Umbilical cord (tissue), 2 donors: ENCODE data around the gene CCNL2. TPM values are rescaled to one million over a fixed set of nuclear protein-coding genes. Genes with fewer than 3 reads are reported as not detected.
"Not testable (repeated sequence)": the region's sequence is repeated elsewhere in the genome, so short reads cannot be mapped to it uniquely, and the experiment has no call there.

Experiments used
- DNase-seq: peaks from one replicate; pipeline ENCODE4 v3.0.0-alpha.2; 2015; ENCODE audit warnings: low spot score
- total RNA-seq: library from RNA; depleted of rRNA; stranded (reverse); fragments of >200 nt; gene quantifications from one replicate; pipeline ENCODE4 v1.2.3, GENCODE V29; 2014; ENCODE audit warnings: low replicate concordance; ENCODE audit not compliant: insufficient read depth

The CCNL2 gene
- total RNA-seq, 1 donor from 2014 or later, result 106 TPM

DNA sequence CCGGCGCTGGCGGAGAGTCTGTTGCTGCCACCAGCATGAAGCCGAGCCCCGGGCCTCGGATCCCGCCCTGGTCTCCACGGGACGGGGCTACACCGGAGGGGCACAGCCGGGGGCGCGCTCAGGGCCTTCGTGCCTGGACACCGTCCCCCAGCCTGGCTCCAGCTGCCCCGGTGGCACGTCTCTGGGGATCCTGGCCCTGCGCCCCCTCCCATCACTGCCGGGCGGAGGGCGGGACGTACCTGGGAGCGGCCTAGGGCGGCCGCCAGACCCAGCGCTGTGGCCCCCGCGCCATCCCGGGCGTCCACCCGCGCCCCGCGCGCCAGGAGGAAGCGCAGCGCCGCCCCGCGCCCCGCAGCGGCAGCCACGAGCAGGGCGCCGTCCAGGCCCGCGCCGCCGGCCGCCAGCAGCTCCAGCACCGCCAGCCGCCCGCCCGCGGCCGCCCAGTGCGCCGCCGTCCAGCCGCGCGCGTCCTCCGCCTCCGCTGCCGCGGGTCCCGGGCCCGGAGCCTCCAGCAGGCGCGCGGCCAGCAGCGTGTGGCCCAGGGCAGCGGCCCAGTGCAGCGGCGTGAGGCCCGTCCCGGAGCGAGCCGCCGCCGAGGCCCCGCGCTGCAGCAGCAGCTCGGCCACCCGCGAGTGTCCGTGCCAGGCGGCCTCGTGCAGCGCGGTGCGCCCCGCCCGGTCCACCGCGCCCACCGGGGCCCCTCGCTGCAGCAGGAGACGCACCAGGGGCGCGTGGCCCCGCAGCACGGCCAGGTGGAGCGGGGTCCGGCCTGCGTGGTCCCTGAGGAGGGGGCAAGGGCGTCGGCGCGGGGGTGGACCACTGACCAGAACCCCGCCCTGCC, 20.9 kb upstream of the CCNL2 start:
- DNase-seq, result no peak

DNA sequence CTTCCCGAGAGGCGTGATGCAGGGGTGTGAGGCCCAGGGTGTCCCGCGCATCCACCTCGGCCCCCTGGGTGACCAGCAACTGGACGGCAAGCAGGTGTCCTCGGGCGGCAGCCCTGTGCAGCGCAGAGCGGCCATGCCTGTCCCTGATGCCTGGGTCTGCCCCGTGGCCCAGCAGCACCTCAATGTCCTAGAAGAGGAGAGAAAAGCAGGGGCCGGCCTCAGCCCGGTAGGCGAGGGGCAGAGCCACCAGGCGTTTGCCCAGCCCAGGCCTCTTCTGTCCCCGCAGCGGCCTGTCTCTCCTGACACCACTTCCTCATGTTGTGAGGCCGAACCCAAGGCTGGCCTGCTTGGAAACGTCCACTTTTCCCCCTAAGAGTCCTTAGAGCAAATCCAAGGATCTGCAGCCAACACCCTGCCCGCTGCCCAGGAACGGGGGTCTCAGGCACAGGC, 20.3 kb upstream of the CCNL2 start:
- no peak for DNase-seq

DNA sequence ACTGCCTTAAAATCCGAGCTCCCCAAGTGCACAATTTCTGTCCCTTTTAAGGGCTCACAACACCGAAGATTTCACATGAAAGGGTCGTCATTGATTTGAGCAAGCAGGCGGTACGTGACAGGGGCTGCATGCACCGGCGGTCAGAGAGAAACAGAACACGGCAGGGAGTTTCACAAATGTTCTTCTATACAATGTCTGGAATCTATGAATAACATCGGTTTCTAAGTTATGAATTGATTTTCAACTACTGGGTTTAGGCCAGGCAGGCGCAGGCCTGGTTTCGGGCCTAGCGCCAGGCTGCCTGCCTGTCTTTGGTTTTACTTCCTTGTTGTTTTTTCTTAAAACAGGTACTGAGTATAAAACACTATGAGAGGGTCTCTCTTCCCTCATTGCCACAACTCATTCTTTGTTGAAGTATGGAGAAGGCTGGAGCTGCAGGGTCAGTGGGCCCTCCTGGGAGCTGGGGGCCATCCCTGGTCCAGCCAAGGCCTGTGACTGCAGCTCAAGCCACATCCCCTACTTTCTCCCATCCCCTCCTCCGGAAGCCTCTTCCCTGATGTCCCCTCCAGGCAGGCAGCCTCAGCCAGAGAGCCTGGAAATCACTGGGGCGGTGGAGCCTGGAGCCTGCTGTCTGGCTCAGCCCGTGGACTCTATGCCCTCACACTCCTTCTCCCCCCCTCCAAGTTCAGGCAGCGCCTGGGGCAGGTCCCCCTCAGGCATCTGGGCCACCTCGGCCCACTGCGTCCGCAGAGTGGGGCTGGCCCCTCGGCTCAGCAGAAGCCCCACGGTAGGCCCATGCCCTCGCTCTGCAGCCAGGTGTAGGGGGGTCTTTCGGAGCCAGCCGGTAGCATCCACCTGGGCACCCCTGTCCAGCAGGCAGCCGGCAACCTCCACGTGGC, 19.6 kb upstream of the CCNL2 start:
- DNase-seq, result no peak

DNA sequence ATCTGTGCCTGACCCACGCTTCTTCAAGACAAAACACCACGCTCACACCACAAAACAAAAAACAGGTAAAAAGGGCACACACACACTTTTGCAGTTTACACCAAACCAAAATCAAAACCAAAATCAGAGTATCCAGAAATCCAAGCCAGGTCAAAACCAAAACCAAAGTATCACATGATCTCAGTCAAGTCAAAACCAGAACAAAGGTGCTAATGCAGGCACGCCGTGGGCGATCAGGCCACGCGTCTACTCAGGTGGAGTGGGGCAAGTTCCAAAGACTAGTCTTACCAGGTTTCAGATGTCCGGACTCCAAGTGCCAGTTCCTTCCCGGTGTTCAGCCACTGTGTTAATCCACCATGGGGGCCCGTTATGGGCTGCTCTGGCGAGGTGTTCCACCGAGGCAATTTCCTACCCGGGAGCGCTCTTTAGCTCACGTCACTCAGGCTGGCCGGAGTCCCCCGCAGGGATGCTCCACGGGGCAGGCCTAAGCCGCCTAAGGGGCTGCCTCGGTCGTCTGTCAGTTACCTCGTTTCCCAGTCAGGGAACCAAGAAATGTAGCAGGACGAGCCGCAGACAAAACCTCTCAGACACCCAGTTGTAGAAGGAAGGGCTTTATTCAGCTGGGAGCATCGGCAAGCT, 18.8 kb upstream of the CCNL2 start:
- DNase-seq, result not testable (repeated sequence)

DNA sequence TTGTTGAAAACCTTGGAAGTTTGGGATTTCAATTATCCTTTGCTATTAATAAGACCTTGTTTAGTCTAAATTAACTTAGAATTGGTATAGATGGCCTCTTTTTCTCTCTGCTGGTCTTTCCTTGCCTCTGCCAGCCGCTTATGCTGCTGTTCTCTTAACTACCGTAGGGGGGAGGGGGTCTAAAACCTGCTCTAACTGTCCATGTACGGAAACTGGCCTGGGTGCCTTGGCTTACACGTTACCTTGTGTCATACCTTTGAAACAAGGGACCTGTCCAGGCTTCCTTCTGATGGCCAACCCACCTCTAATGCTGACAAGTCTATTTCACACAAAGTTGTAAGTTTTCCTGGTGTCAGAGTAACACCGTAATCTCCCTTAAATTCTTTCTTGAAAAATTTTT, 18.3 kb upstream of the CCNL2 start:
- DNase-seq, result not testable (repeated sequence)

DNA sequence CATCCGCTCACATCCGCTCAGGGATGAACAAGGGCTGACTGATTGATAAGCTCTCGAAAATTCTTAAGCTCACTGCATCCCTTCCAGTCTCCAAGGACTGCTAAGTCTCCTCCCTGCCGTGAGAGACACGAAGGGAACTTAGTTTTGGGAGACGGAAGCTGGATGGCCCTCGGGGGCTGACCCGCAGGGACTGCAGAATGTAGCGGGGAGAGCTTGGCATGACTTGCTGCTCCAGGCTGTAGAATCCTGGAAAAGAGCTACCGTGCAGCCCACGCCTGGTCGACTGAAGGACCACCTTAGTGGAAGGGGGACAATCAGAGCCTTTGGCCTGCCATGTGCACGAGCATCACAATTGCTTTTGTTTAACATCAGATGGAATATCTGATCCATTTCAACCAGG, 16.6 kb upstream of the CCNL2 start:
- no peak for DNase-seq

DNA sequence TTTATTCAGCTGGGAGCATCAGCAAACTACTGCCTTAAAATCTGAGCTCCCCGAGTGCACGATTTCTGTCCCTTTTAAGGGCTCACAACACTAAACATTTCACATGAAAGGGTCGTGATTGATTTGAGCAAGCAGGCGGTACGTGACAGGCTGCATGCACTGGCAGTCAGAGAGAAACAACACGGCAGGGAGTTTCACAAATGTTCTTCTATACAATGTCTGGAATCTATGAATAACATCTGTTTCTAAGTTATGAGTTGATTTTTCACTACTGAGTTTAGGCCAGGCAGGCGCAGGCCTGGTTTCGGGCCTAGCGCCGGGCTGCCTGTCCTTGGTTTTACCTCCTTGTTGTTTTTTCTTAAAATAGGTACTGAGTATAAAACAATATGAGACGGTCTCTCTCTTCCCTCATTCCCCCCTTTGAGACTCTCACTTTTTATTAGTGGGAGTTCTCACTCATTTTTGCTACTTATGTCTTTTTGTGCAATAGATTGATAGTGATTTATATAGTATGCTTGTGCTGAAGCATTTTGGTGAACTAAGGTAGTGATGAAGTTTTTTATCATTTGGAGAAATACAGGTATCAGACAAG, 13.3 kb upstream of the CCNL2 start:
- DNase-seq, result not testable (repeated sequence)

DNA sequence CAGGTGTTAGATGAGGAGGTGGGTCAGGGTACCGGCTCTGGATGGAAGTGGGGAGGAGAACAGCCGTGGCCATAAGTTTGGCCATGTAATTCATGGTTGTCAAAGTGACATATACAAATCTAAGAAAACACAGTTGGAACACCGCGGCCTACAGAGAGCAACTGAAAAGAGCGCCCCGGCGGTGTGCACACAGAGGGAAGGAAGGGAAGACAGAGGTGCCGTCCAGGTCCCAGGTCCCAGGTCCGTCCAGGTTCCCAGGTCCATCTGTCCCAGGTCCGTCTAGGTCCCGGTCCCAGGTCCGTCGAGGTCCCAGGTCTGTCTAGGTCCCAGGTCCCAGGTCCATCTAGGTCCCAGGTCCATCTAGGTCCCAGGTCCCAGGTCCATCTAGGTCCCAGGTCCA, 12.5 kb upstream of the CCNL2 start:
- DNase-seq, result no peak

DNA sequence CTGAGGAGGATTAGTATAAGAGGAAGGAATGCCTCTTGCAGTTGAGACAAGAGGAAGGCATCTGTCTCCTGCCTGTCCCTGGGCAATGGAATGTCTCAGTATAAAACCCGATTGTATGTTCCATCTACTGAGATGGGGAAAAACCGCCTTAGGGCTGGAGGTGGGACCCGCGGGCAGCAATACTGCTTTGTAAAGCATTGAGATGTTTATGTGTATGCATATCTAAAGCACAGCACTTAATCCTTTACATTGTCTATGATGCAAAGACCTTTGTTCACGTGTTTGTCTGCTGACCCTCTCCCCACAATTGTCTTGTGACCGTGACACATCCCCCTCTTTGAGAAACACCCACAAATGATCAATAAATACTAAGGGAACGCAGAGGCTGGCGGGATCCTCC, 11.1 kb upstream of the CCNL2 start:
- DNase-seq, result not testable (repeated sequence)

DNA sequence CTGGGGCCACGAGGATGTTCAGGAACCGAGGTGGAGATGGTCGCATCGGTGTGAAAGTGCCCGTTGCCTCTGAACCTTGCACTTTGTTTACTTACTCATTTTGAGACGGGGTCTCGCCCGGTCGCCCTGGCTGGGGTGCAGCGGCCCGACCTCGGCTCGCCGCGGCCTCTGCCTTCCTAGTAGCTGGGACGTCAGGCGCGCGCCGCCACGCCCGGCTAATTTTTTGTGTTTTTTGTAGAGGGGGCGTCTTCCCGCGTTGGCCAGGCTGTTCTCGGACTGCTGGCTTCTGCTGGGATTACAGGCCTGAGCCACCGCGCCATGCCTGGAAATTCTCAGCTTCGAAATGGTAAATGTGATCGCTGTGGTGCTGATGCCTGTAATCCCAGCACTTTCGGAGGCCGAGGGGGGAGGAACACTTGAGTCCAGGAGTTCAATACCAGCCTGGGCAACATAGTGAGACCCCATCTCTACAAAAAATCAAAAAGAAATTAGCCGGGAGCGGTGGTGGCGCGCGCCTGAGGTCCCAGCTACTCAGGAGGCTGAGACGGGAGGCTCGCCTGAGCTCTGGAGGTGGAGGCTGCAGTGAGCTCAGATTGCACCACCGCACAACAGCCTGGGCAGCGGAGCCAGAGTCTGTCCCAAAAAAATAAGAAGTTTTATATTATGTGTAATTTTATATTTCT, 8.6 kb upstream of the CCNL2 start:
- DNase-seq, result no peak

DNA sequence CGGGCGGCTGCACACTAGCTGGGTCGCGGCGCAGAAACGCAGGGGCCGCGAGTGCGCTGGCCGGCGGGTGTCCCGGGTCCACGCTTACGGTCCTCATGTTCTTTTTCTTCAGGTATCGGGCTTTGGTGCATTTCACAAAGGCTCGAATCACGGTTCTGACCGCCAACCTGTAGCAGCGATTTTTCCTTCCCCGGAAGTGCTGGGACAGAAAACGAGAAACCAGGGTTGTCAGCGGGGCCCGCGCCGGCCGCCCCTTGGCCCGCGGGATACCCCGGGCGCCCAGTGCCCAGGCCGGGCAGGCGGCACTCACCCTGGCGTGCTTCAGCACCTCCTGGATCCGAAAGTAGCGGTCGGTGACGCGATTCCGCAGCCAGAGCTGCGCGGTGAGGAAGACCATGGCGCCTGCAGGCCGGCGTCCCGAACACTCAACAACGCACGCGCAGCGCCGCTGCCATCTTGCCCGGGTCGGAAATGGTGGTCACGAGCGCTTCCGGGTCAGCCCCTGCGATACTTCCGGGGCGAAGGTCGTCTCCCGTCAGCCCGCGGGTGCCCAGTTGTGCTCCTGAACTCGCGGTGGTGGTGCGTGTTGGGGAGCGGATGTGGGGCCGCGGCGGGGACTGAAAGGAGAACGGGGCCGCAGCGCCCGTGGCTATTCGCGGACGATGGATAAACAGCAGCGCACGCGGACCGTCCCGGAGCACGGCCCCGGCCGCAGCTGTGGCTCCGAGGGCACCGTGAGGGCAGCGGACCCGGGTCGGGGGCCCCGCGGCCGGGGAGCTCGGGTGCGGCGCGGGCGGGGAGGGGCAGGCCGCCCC, 7.9 kb upstream of the CCNL2 start, which contains the start of gene MRPL20:
MRPL20 (minus strand) TSS at position 473 of the 815 bp plus-strand sequence; CDS start at position 397, 76 bp downstream.
- peak; percentile 96 for DNase-seq

DNA sequence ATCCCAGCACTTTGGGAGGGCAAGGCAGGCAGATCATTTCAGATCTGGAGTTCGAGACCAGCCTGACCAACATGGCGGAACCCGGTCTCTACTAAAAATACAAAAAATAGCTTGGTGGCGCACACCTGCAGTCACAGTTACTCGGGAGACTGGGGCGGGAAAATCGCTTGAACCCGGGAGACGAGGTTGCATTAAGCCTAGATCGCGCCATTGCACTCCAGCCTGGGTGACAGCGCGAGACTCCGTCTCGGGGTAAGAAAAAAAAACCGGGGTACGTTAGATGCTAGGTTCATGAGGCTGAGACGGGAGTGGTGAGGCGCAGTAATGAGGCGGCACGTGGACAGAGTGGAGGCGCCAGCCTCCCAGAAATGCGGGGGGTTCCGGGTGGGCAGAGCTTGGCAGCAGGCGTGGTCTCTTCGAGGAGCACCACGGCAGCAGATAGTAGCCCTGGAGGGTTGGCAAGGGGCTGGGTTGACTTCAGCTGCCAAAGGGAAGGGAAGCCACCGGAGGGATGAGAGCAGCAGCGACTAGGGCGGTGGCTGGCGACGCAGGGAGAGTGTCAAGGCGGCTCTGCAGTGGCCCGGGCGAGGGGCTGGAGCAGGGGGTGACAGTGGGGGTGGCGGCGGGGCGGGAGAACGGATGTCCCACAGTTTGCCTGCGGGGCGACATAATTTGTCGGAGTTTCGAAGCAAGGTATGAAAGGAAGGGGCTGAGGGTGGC, 7.1 kb upstream of the CCNL2 start:
- DNase-seq, result no peak

DNA sequence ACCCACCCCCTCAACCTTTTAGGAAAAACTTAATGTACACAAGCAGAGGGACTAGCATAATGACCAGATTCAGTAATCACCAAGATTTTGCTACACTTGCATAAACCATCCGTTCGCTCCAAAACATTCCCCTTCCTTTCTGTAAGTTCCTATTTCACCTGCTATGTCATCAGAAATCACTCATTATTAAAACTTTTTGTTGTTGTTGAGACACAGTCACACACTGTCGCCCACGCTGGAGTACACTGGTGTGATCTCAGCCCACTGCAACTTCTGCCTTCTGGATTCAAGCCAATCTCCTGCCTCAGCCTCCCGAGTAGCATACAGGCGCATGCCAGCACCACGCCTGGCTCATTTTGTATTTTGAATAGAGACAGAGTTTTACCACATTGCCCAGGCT, 4.5 kb upstream of the CCNL2 start:
- no peak for DNase-seq

DNA sequence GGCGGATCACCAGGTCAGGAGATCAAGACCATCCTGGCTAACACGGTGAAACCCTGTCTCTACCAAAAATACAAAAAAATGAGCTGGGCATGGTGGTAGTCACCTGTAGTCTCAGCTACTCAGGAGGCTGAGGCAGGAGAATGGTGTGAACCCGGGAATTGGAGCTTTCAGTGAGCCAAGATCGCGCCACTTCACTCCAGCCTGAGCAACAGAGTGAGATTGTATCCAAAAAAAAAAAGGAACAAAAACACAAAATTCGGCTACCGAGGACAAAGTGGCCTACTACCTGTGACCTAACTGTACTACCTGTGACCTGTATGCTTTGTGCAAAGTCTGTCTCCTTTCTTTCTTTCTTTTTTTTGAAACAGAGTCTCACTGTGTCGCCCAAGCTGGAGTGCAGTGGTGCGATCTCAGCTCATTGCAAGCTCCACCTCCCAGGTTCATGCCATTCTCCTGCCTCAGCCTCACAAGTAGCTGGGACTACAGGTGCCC, 3.8 kb upstream of the CCNL2 start:
- not testable (repeated sequence) for DNase-seq

DNA sequence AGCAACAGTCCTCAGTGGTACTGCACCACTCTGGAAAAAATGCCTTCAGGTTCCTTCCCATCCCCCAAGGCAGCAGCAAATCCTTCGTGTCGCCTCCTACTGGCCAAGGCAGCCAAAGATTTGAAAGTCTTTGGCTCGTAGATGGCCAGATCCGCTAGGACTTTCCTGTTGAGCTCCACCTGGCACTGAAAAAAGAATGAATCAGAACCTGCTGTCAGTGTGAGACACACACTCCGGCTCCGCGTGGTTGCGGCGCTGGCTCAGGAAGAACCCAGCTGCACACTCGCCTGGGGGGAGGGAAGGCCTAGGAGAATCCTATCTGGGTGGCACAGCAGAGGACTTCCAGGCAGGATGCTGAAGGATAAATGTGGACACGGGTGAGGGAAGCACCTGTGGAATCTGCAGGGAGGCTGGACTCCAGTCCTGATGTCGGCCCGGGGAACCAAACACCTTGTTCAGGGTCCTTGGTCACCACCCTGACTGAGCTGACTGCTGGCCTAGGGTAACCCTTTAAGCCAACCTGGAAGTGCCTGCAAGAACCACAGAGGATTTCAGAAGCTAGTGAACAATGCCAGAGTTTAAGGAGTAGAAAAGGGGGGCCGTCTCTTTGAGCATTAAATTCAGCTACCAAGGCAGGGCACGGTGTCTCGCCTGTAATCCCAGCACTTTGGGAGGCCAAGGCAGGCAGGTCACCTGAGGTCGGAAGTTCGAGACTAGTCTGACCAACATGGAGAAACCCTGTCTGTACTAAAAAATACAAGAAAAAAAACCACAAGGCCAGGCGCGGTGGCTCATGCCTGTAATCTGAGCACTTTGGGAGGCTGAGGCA, 3.2 kb upstream of the CCNL2 start:
- DNase-seq, result no peak

DNA sequence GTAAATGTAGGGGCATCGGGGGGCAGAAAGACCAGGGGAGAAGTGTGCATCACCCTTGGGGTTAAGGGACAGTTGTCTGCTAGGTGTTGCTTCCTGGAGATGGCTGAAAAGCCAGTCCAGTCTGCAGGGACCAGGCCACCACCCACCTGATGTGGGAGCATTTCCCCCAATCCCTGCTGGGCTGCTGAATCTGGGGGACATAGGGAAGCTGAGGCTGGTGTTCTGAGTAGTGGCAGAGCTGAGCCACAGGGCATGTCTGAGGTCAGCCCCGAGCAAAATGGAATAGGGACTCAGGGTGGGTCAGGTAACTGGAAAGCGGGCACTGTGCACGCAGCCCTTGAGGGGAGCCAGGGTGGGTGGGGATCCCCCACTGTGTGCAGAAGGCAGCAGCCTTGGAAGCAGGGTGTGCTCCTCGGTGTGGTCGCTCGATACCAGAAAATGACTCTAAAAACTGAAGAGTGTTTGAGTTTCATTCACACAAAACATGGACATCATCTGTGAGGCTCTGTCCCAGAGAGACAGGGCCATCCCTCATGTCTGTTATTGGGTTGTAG, 2.4 kb upstream of the CCNL2 start:
- no peak for DNase-seq

DNA sequence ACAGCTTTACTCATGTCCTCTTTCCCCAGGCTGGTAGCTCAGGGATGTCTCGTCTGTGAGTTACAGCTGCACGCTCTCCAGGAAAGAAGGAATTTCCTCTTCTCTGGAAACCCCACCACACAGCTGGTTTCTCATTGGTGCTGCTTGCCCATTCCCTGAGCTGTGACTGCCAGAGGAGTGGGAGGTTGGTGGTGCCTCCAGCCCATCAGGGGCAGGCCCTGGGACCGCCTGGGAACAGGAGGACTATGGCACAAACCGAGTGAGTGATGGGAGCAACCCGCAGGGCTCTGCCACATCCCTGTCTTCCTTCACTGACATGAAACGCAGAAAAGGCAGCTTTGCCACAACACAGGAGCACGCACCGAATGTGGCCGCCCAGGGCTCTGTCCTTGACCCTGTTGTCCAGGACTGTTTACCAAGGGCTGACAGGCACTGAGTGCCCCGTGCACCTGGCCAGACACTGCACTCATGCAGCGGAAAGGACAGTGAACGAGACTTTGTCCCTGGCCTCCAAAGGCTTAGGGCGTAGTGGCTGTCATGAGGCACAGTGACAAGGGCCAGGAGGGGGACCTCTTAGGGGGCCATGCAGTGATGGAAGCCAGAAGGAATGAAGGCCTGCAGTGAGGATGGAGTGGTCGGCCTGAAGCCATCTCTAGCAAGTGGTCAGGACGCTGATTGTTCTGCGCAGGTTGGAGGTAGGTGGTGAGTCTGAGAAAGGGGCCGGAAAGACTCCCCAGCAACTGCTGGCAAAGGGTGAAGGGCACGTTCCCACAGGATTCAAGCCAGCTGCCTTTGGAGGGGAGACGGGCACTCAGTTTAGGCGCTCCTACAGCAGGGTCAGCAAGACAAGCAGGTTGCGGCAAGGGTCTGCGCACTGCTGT, 1.7 kb upstream of the CCNL2 start:
- DNase-seq, result no peak
